Left renal pelvis (tissue), 4 donors: ENCODE measurements around the gene PDIK1L. TPM values are rescaled to one million over a fixed set of nuclear protein-coding genes. Genes with fewer than 3 reads are reported as not detected.

ENCODE experiments used
- DNase-seq, 4 donors: peaks; one replicate each; pipeline ENCODE4 v3.0.0-alpha.2; 2013; ENCODE audit warnings: low read depth in 4 of 4, low spot score in 3 of 4
- polyA plus RNA-seq, 4 donors: library from polyadenylated mRNA; unstranded; fragments of 120-200 nt; gene quantifications; one replicate each; pipeline ENCODE4 v1.2.1, GENCODE V29; 2013; ENCODE audit not compliant: insufficient read length in 4 of 4

PDIK1L gene
- polyA plus RNA-seq, 4 donors, result 16.5 to 22.8 (median 19.8) TPM

DNA sequence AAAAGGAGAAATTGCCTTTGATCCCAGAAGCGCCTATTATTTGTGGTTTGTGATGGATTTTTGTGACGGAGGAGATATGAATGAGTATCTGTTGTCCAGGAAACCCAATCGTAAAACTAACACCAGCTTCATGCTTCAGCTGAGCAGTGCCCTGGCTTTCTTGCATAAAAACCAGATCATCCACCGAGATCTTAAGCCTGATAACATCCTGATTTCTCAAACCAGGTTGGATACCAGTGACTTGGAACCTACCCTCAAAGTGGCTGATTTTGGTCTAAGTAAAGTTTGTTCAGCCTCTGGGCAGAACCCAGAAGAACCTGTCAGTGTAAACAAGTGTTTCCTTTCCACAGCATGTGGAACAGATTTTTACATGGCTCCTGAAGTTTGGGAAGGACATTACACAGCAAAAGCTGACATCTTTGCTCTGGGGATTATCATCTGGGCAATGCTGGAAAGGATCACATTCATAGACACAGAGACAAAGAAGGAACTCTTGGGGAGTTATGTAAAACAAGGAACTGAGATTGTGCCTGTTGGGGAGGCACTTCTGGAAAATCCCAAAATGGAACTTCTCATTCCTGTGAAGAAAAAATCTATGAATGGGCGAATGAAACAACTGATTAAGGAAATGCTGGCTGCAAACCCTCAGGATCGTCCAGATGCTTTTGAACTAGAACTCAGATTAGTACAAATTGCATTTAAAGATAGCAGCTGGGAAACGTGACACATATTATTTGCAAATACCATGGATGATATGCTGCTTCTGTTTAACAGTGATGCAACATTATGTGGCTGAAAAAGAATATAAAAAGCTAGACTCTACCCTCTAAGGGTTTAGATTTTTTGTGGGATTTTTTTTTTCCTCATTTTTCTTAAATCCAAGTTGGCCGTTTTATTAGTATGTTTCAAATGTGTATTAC lies 10.5 kb downstream of the PDIK1L start:
- no peak for DNase-seq

DNA sequence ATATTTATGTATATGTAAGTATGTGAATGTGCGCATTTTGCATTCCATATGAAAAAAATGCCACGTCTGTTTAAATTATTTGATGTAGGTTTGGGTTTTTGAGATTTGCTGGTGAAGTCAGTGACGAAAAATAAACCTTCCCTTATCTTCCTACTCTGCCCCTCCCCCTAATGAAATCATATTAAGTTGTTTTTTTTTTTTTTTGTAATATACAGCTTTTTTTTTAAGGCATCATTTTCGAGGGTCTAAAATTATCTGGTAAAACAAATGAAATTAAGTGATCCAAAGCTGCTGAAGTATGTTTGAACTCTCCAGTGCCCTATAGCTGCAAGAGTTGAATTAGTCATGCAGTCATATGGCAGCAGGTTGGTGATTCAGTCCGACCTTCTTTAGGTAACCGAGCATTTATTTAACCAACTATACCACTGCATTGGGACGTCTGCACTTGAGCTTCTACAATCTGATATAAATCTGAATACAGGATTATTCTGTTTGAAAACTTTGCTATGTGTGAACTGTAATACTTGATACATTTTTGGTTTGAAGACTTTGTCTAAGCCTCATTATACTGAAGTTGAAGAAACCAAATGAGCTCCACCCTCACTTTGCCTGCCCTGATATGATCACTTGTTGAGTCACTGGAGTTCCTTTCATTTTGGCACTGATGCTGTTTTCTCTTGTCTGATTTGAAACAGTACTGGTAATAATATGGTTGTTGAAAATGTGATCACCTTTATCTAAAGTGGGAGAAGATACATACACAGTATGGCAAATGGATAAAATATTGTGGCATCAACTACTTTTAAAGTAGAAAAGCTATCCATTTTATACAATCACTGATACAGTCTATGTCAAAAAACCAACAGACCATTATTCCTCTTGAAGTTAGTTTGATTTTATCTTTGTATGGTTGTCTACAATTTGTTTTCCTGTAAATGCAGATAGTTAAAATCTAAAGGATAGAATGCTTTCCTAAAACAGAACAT lies 11.7 kb downstream of the PDIK1L start:
- no peak for DNase-seq

DNA sequence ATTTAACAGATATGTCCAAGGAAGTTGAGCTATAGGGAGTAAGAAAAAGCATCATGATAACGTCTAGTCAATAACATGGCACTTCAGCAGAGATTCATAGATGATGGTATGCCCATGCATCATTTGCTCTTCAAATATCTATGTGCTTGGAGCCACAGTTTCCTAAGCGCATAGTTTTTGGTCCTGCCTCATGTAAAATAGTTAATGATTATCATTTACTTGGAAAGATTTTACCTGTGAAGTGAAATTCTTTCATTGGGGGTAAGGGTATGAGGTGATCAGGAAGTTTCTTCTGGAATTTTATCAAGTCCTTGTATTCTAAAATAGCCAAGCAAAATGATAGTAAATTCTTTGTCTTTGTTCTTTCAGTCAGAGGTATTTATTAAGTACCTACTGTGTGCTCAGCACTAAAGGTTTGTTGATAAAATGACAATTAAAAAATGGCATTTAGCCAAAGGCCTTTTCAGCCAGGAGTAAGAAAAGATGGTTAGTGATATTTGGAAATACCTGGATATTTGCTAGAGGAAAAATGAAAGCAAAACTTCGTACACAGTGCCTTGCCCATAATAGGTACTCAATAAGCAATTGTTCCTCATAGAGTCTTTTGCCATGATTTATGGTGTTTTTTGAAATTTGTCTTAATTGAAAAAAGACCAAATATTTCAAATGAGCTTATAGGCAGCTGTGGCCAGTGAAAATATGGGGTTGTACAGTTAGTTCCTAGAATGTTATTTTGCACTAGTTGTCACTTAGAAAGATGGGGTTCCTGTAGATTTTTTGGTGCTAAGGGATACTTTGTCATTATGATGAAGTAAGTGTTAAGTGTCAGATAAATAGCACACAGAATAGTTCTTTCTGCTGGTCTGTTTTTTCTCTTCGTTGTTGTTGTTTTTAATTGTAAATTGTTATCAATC lies 13.1 kb downstream of the PDIK1L start:
- no peak for DNase-seq

DNA sequence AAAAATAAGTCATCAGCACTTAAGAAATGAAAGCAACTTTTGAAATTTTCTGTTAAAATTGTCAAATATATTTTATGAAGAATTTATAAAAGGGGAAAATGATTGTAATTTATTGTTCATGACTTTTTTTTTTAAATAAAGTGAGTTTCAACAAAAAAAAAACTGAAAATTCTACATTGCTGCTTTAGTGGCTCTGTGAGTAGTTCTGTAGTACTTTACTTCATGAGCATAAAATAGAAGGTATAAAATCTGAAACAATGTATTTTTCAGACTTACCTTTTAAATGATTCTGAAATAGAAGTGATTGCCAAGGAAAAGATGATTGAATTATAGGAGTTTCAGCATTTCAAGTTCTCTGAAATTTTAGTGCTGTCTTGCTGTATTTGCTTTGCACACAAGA lies 13.8 kb downstream of the PDIK1L start:
- no peak for DNase-seq

DNA sequence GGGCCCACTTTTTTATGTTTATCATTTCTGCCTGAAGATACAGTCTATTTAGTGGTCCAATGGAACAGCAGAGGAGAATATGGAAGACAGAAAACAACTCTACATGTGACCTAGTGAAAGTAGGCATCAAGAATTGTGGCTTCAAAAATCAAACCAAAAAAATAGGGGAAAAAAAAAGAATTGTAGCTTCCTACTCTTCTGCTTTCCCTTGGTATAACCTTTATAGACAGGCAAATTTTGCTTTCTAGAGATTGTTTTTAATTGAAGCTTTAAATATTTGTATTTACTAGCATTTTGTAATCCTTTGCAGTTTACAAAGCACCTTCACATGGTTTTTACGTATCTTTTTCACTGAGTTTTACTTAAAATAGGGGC lies 14.3 kb downstream of the PDIK1L start:
- no peak for DNase-seq

DNA sequence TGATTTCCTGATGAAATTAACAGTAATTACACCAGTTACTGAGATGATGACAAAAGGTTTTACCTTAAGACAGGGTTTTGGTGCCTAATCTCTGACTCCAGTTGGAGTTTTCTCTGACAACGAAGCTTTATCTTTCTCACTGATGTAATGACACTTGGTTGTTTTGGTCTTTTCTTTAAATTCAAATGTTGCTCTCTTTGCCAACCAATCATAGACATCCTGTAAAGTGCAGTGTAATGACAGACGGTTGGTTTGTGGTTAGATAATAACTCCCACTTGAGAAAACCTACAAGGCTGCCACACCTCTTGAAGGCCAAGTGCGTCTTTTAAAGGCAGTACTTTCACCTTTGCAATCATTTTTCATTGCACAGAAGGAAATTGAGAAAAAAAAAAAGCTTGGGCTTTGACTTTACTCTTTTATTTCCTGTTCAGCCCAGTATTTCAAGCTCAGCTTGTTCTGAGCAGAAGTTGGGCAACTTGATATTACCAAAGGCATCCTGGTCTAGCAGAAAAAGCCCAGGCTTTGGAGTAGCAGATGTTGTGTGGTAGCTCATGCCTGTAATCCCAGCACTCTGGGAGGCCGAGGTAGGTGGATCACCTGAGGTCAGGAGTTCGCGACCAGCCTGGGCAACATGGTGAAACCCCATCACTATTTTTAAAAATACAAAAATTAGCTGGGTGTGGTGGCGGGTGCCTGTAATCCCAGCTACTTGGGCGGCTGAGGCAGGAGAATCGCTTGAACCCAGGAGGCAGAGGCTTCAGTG lies 14.9 kb downstream of the PDIK1L start:
- no peak for DNase-seq

DNA sequence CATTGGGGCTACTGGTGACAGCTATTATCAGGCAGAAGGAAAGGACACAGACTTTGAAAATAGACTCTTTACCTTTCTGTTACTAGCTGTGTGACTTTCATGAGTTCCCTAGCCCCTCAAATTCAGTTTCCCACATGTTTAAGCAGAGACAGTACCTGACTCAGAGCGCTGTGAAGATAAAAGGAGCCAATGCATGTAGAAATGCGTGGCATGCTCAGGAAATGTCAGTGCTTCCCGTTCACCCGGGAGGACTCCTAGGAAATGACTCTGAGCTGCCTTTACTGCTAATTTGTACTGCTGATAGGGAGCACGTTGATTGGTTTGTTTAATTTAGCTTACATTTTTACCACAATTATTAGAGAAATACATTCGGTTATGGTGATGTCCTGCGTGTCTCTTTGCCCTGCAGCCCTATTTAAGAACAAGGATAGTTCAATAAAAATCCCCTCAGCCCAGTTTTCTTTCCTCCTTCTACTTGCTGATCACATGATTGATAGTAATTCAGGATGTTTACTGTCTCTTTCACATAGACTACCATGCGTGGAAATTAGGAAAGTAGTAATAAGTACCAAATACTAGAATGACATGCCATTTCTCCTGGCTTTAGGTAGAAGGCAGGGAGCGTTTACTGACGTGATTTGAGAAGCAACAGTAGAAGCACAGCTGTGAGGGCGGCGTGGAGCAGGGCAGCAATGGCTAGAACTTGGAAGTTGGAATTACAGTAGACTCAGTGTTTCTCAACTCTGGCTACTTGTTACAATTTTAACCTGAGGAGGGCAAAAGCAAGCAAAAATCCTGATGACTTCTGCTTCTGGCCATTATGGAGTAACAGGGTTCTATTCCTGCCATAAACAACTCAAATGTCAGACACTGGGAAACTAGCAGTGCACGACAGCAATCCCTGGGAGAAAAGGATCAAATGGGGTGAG lies 15.9 kb downstream of the PDIK1L start:
- DNase-seq, result no peak

DNA sequence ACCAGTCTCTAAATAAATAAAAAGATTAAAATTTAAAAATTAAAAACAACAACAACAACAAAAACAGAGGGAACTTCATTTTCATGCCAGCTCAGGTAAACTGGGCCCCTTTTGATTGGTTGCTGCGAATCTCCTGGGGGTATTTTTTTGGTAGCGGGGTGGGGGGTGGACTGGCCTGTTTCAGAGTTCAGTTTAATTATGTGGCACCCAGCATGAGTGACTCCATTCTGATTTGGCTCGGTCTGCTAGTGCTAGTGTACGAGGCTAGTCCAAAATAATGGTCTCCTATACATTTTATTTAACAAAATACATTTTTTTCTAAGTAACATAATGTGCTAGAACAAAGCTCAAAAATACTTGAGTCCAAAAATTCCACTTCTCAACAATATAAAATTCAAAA lies 18.2 kb downstream of the PDIK1L start:
- DNase-seq, result no peak

DNA sequence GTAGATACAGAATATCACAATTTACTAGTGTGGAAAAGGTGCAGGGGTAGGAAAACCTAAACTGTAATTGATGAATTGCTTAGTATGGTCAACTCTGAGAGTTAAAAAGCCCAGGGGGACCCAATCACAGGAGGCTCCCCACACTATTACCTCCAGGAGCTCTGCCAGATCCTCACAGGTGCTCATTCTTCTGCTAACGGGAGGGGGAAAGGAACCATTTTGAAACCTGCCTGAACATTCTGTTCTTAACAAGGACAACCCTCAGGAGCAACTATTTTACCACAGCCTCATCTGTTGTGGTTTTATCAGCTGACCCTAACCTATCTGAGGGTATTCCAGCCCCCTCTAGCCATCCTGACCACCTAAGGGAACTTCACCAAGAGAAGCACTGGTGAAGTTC lies 19.1 kb downstream of the PDIK1L start:
- DNase-seq, result no peak

DNA sequence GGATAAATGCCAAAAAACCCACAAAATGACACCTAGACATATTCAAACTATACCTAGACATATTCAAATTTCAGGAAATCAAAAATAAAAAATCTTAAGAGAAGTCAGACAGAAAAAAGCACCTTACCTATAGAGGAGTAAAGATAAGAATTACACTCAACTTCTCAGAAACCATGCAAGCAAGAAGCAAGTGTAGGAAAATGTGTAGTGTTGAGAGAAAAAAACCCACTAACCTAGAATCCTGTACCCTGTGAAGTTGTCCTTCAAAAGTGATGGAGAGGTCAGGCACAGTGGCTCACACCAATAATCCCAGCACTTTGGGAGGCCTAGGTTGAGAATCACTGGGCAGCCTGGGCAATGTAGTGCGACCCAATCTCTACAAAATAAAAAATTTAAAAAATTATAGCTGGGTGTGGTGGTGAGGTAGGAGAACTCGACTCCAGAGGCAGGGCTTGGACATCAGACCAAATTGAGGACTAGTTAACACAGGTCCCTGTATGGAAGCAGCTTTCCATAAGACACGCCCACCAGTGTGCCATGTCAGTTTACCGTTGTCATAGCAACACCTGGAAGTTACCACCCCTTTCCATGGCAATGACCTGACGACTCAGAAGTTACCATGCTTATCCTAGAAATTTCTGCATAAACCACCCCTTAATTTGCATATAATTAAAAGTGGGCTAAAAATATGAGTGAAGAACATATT lies 20.7 kb downstream of the PDIK1L start:
- DNase-seq, result no peak

DNA sequence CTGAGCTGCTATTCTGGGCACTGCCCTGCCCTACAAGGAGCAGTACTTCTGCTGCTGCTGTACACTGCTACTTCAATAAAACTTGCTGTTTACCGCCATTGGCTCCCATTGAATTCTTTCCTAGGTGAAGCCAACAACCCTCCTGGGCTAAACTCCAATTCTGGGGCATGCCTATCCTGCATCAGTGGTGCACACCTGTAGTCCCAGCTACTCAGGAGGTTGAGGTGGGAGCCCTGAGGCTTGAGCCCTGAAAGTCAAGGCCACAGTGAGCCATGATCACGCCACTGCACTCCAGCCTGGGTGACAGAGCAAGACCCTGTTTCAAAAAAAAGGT lies 21.2 kb downstream of the PDIK1L start:
- no peak for DNase-seq

DNA sequence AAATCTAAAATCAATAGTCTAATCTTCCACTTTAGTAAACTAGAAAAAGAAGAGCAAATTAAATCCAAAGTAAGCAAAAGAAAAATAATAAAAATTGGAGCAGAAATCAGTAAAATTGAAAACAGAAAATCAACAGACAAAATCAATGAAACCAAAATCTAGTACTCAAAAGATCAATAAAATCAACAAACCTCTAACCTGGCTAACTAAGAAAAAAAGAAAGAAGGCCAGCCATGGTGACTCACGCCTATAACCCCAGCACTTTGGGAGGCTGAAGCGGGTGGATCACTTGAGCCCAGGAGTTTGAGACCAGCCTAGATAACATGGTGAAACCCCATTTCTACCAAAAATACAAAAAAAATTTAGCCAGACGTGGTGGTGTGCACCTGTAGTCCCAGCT lies 22.8 kb downstream of the PDIK1L start:
- DNase-seq, result no peak

DNA sequence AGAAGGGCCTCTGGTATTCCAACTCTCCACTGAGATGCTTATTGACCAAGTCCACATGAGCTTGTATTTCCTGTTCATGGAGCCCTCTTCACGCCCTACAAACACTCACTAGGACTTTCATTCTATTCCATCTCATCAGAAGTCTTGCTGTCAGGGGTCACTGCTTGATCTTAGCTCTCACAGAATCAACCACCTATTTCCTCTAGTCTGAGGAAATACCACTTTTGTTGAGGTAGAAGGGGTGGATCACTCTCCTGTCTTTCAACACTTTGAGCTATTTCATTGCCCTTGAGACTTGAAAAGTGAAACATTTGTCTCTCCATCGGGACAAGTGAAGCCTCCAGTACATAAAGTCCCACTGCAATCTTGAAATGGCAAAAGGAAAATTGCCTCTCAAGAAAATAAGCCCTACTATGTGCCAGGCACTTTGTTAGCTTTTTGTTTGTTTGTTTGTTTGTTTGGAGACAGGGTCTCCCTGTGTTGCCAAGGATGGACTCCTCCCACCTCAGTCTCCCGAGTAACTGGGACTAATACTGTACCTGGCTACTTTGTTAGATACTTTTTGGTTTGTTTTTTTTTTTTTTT lies 27.4 kb downstream of the PDIK1L start:
- no peak for DNase-seq

DNA sequence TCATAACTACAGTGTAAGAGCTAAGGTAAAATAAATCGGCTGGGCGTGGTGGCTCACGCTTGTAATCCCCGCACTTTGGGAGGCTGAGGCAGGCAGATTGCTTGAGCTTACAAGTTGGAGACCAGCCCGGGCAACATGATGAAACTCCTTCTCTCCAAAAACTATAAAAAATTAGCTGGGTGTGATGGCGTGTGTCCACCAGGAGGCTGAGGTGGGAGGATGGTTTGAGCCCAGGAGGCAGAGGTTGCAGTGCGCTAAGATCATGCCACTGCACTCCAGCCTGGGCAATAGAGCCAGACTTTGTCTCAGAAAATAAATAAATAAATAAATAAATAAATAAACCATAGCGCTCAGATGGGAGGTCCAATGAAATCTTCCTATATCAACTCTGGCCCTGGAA lies 30.5 kb downstream of the PDIK1L start:
- DNase-seq, result no peak

DNA sequence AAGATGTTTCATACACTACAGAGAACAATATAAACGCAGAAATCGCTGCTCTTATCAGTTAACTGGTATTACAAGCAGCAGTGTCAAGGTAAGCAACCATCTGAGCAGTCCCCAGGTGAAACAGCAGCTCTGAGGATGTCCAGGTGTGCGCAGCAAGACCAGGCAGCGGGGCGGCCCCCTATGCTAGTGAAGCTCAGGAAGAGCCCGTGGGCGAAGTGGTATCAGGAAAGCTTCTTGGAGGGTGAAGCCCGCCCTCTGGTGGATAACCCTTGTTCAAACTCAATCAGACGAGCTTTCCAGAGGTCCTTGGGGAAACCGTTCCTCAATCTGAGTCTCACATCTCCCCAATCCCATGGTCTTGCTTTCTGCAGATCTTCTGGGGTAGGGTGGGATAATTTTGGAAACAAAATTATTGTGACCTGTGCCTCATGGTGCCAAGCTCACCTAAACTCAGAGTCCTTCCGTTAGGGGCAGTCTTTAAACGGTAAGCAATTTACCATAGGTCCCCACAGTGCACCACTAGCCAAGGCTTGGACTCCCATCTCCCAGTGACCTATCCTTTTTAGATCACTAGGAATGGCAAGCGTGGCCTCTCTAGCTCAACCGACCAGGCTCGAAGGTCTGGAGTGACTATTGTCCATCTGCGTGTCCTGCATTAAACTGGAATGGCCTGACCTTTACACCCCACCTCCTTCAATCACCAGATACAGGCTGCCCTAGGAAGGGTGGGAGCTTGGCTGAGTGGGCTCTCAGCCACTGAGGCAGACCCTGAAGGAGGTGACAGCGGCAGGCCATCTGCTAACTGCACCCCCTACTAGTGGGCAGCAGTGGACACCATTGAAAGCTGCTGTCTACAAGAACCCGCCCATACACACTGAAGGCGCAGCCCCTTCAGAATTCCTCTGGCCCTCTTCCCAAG lies 33.7 kb downstream of the PDIK1L start:
- no peak for DNase-seq

DNA sequence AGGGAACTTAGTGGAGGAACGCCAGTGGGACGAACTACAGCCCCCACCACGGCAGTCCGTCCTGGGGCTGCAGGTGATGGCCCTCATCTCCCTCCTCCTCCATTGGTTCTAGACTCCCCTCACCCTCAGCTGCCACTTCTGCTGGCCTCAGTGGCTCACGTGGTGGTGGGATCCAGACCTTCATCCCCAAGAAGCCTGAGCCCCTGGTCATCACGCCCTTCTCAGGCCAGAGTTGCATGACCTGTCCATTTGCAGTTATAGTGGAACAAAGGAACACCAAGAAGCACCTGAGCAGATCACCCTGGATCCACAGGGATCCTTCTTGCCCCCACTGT lies 34.3 kb downstream of the PDIK1L start:
- DNase-seq, result no peak

DNA sequence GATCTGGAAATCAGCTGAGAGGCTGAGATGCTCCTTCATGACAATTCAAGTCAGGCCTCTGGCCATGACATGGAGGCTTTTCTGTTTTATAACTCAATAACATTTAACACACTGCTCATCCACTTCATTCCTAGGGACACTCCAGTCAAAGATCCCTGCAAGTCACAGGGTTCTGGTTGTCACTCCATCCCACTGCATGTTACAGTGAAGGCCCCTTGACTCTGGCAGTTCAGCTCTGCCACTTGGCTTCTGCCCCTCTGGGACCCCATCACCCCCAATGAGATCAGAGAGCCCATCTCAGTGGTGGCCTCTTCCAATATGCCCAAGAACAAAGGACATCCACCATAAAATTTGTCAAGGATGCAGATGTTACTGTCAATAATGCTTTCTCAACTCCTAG lies 37.3 kb downstream of the PDIK1L start:
- DNase-seq, result no peak
